Stimulated activated naive CD4-positive, alpha-beta T cell treated with Interleukin-2 at 50 U/mL for 16 hours (primary cell): ENCODE results near the gene PLEKHM2.

Experiments used
- DNase-seq: peaks from one replicate; lab custom pipeline; 2025; lab: John Stamatoyannopoulos, UW

PLEKHM2 gene

DNA sequence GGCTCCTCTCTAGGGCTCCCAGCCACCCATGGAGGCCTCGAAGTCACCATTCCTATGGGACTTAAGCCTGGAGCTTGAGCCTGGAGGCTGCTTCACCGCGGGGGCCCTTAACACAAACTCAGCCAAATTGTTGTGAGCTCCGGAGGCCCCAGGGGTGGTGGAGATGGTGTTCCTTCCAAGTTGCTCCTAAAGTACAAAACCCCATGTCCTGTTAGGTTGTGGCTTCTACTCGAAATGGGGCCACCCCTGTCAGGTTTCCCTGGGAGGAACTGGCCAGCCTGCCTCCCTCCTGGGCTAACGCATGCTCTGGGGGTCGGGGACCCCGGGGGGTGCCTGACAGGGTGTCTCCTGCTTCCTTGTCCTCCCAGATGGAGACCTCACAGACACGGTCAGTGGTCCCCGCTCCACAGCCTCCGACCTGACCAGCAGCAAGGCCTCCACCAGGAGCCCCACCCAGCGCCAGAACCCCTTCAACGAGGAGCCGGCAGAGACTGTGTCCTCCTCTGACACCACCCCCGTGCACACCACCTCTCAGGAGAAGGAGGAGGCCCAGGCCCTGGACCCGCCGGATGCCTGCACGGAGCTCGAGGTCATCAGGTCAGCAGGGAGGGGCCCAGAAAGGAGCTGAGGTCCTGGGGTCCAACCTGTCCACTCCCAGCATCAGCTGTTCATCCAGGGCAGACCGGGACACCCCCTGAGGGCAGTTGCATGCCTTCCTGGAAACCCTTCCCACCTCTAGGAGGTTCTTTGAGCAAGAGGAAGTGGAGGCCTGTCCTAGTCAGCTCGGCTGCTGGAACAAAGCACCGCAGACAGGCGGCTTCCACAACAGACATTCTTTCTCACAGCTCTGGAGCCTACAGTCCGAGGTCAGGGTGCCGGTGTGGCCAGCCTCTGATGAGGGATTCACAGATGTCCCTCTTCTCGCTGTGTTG is 41.1 kb downstream of the PLEKHM2 start:
- no peak for DNase-seq

DNA sequence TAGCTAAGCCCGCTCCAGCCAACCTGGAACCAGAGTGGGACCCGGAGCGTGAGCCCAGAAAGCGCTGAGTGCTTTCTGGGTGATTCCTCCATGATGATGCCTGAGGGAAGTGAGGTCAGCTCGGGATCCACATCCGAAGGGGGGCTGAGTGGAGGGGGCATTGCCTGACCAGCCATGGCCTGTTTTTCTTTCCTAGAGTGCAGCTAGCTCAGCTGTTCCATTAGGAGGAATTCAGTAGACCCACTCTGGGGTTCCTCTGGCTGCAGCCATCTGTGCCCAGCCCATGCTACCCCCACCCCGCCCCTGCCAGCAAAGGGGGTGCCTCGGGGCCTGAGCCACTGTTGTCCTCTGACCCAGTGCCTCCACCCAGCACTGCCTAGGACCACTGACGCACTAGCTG is 42.4 kb downstream of the PLEKHM2 start:
- no peak for DNase-seq

DNA sequence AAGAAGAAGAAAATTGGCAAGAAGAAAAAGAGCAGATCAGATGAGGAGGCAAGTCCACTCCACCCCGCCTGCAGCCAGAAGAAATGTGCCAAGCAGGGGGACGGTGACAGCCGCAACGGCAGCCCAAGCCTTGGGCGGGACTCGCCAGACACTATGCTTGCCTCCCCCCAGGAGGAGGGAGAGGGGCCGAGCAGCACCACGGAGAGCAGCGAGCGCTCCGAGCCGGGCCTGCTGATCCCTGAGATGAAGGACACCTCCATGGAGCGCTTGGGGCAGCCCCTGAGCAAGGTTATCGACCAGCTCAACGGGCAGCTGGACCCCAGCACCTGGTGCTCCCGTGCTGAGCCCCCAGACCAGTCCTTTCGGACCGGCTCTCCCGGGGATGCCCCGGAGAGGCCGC is 42.9 kb downstream of the PLEKHM2 start:
- DNase-seq: no peak

DNA sequence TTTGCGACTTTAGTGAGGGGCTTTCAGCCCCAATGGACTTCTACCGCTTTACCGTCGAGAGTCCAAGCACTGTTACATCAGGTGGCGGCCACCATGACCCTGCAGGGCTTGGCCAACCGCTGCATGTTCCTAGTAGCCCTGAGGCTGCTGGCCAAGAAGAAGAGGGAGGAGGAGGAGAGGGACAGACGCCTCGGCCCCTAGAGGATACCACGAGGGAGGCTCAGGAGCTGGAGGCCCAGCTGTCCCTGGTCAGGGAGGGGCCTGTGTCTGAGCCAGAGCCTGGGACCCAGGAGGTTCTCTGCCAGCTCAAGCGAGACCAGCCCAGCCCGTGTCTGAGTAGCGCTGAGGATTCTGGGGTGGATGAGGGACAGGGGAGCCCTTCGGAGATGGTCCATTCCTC is 43.3 kb downstream of the PLEKHM2 start:
- DNase-seq: no peak

DNA sequence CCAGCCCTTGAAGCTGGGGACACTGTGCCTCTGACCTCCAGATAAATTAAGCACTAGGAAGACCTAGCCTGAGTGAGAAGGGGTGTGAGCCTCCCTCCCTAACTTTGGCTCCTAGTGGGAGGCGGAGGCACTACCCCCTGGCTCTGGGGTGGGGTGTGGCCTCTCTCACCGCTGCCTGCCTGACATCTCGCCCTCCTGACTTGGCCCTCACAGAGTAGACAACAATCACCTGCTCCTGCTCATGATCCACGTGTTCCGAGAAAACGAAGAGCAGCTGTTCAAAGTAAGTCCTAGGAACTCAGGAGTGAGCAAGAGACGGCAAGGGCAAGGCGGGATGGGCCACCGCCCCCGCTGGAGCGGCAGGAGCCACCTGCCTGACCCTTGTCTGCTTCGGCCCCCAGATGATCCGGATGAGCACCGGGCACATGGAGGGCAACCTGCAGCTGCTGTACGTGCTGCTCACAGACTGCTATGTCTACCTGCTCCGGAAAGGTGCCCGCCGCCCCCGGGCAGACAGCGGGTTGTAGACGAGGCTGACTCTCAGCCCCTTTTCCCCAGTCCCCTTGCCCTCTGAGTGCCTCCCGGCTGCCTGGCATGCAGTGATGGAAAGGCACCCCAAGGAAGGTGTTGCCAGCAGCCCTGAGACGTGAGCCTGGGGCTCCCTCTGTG is 43.9 kb downstream of the PLEKHM2 start:
- DNase-seq: no peak

DNA sequence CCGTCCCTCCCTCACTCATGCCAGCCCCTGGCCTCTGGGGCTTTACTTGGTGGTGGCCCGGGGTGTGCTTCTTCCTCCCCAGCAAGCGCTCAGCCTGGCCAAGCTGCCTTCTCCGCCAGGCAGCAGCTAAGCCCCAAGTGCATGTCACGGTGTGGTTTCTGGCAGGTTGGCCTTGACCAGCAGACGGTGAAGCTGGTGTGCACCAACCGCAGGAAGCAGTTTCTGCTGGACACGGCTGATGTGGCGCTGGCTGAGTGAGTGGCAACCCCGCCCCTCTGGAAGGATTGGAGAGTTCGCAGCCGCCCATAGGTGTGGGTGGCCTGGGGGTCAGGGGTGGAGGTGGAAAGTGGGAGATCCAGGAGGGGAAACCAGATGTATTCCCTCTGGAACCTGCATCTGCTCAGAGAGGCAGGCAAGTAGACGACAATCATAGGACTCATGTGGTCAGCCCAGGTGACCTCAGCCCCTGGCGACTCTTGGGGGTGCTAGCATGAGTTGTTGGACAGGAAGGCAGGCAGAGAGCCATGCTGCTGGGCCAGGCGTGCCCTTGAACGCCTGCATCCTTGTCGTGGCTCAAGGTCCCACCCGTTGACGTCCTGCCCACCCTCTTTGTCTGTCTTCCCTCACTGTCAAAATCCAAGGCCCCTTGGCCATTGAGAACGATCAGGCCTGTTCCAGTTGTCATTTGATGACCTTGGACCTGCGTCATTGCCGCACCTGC is 45.0 kb downstream of the PLEKHM2 start:
- no peak for DNase-seq

DNA sequence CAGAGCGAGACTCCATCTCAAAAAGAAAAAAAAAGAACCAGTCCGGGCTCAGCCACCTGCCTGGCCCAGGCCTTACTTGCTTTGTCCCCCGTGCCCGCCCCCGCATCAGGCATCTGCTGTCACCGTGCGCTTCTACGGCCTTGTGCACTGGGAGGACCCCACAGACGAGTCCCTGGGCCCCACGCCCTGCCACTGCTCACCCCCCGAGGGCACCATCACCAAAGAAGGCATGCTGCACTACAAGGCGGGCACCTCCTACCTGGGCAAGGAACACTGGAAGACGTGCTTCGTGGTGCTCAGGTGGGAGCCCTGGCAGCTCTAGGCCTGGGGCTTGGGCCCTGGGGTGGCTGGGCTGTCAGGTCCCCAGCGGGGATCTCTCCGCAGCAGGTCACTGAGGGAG is 46.3 kb downstream of the PLEKHM2 start:
- DNase-seq: no peak

DNA sequence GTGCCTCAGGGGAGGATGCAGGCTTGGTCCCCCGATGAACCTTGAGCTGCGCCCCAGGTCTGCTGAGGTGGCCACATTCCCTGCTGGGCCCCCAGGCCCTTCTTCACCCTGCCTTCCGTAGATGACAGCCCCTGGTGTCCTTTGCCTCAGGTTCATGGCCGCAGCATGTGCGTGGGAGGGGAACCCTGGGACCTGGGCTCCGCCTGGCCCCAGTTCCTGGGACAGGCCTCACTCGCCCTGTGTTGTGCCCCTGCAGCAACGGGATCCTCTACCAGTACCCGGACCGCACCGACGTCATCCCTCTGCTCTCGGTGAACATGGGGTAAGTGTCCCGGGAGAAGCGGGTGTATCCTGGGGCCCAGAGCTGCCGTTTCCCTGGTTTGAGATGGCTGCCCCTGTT is 46.8 kb downstream of the PLEKHM2 start:
- no peak for DNase-seq

DNA sequence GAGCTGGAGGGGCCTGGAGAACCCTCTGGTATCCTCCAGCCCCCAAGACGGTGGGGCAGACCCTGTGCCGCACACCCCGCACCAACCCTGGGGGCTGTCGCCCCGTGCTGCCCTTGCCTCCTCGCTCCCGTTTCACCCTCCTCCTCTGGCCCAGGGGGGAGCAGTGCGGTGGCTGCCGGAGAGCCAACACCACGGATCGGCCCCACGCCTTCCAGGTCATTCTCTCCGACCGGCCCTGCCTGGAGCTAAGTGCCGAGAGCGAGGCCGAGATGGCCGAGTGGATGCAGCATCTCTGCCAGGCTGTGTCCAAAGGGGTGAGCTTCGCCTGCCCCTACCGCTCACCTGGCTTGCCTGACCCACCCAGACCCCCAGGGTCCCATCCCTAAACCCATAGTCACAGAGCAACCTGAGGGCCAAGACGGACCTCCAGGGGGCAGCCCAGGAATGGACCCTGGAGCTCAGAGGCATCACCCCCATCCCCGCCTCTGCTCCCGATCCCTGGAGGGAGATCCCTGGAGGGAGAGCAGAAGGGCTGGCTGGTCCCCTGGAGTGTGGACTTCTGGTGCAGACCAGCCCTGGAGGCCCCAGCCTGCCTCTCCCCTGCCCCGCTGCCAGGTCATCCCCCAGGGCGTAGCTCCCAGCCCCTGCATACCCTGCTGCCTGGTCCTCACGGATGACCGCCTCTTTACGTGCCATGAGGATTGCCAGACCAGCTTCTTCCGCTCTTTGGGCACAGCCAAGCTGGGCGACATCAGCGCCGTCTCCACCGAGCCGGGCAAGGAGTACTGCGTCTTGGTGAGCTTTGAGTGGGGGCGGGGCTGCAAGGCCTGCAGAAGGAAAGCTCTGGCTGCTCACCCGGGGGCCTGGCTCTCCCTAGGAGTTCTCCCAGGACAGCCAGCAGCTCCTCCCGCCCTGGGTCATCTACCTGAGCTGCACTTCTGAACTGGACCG is 47.9 kb downstream of the PLEKHM2 start:
- DNase-seq: no peak

DNA sequence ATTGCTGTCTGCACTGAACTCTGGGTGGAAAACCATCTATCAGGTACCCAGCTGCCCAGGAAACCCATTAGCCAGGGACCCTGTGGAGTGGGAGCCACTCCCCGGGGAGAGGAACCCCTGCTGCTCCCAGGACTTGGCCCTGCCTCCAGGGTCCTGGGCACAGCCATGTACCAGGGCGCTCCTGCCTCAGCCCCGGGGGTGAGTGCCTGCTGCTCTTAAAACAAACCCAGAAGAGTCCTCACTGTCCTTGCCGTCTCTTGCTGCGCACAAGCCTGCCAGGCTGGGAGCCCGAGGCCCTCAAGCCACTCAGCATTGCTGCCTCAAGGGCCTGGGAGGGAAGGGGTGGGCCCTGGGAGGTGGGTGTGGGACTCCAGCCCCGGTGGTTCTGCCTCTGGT is 48.6 kb downstream of the PLEKHM2 start:
- DNase-seq: no peak

DNA sequence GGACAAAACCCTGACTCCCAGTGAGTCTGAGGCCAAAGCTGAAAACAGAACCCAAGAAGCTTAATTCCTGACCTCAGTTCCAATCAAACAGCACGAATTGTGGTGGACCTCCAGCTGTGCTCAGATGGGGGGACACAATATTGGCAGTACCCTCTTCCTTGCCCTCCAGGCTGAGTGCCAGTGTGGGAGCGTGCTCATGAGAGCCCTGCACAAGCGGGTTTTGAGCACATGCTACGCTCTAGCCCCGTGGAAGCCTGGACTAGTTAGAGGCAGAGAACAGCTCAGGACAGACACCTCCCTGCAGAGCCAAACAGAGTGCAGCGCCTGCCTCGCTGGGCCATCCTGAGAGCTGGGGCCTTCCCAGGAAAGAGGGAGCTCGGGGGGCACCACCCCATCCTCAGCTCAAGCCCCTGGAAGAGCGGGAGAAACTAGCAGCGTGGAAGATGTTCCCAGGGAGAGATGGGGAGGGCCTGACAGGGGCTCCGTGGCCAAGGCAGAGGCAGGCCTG is 49.2 kb downstream of the PLEKHM2 start:
- no peak for DNase-seq

DNA sequence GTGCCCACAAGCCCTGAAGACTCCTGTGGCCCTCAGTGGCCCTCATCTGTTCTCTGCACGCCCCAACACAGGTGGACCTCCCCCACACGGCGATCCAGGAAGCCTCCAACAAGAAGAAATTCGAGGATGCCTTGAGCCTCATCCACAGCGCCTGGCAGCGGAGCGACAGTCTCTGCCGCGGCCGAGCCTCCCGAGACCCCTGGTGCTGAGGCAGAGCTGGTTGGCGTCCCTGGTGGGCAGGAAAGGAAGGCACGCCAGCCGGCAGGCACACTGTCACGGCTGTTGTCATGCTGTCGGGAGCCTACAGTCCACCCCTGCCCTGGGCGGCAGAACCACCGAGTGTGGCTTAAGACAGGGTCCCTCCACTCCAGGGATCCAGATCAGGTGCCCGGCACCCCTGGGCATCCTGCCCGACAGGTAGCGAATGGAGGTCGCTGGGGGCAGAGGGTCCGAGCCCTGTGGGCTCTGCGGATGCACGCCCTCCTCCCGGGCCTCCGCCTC is 49.7 kb downstream of the PLEKHM2 start:
- DNase-seq: no peak

DNA sequence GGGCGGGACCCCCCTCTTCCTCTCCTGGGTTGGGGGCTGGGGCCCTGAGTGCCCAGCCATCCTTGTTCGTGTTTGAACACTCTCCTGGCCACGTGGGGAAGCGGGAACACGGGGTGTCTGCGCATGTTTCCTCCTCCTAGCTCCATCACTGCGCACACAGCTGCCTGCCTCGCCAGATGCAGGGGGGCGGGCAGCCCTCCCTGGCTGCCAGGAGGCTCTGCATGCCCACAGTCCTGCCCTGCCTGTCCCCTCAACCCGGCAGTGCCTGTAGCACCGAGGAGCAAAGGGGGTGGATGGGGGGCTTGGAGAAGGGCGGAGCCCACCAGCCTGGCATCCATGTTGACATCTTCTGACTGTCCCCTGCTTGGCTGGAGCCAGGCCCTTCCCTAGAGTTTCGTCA is 50.2 kb downstream of the PLEKHM2 start:
- no peak for DNase-seq

DNA sequence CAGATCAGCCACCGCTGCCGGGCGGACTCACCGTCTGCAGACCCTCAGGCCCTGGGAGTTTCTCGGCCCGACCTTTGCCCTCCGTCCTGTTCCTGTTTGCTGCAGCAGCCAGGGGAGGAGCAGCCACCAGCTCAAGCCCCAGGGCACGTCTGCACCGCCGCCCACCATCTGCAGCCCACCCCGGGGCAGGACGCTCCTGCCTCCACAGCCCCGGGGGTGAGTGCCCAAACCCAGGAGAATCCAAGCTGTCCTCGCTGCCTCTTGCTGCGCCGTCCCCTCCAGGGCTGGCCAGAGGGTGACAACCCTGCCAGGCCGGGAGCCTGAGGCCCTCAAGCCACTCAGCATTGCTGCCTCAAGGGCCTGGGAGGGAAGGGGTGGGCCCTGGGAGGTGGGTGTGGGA is 50.8 kb downstream of the PLEKHM2 start:
- no peak for DNase-seq

DNA sequence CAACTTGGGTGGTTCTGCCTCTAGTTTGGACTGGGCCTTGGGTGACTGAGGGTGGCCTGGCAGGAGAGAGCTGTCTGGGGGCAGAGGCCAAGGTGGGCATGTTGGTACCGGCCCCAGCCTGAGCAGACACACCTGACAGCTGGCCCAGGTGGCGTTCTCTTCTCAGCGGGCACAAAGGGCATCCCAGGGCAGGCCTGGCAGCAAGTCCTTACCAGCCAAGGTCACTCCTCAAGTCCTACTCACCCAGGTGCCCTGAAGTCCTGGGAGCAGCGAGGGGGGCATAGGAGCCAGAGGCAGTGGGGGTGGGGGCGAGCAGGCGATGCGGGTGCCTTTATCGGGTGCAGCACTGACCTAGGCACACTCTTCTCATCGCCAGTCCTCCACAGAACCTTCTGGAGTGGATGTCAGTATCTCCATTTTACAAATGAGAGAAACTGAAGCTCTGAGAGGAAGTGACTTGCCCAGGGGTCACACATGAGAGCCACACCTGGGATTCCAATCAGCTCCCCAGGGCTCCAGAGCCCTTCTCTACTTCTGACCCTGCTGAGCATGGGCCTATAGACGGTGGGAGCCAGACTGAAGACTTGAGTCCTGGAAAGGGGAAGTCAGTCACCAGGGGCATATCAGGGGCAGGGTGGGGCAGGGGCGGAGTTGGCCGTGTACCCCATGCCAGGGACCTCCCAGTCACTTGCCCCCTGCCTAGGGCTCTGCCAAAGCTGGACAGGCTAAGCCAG is 51.4 kb downstream of the PLEKHM2 start:
- no peak for DNase-seq

DNA sequence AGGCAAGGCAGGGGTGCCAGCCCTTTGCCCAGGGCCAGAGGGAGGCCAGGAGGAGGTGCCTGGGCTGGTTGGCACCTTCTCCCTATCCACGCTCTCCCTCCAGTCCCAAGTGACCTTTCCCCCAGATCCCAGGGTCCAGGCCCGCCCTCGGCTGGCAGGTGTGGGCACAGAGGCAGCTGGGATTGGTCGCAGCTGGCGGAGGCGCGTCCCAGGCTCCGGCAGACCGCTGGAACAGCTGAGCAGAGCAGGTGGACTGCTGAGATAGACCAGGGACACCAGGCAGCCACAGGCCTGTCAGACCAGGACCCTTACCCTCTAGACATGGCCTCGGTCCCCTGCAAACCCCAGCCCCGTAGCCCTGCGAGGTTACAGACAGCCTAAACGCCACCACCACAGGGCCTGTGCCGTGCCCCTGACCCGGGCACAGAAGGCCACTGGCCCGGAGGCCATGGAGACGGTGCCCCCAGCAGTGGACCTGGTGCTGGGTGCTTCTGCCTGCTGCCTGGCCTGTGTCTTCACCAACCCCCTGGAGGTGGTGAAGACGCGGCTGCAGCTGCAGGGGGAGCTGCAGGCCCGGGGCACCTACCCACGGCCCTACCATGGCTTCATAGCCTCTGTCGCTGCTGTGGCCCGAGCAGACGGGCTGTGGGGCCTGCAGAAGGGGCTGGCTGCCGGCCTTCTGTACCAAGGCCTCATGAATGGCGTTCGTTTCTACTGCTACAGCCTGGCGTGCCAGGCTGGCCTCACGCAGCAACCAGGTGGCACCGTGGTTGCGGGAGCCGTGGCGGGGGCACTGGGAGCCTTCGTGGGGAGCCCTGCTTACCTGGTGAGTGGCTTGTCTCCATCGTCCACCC is 52.1 kb downstream of the PLEKHM2 start, which contains the start of gene SLC25A34:
Gene SLC25A34, plus strand, starts transcription at position 221 of the 854 bp plus-strand sequence. Its CDS starts 228 bp downstream, at position 449.
- DNase-seq: no peak

DNA sequence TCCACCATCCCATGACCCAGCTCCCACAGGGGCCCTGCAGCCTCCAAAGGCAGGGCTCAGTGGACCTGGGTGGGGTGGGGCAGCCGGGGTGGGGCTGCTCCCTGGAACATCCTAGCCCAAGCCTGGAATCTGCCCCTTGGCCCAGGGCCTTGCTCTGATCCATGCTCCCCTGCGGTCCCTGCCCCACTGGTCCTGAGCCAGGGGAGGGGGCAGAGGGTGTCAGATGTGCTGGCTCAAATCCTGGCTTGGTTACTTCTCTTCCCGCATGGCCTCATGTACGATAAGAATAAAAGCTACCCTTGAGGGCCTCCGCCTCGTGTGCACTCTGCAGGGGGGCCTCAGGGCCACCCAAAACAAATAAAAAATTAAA is 52.8 kb downstream of the PLEKHM2 start:
- DNase-seq: no peak

DNA sequence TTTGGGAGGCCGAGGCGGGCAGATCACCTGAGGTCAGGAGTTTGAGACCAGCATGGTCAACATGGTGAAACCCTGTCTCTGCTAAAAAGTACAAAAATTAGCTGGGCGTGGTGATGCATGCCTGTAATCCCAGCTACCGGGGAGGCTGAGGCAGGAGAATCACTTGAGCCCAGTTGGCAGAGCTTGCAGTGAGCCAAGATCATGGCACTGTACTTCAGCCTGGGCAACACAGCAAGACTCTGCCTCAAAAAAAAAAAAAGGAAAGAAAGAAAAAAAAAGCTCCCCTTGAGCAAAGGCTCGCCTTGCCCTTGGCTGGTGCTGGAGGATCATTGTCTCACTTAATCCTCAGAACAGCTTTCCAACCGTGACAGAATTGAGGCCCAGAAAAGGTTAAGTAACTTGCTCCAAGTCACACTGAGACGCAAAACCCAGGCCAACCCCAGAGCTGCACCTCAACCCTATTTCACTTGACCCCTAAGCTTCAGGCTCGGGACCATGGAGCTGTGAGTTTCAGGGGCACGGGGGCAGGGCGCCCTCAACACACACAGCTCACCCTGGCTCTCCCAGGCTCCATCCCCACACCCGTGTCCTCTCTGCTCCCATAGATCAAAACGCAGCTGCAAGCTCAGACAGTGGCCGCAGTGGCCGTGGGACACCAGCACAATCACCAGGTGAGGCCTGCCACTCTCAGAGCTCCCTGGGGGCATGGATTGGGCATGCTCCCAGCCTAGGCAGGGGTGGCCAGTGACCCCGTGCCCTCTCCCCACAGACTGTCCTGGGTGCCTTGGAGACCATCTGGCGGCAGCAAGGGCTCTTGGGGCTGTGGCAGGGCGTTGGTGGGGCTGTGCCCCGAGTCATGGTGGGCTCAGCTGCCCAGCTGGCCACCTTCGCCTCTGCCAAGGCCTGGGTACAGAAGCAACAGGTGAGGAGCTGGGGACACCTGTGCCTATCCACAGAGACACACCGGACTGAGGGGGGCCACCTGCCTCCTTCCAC is 53.5 kb downstream of the PLEKHM2 start:
- no peak for DNase-seq
